NCI-H460 (cell line): Measurements from ENCODE around the gene DDX41. TPM values are rescaled to one million over a fixed set of nuclear protein-coding genes. Genes with fewer than 3 reads are reported as not detected.

Source experiments
- DNase-seq: peaks from one replicate; pipeline ENCODE4 v3.0.0-alpha.2; 2016; ENCODE audit warnings: low read depth; ENCODE audit errors: extremely low read depth
- total RNA-seq: library from RNA; depleted of rRNA; stranded (reverse); fragments of >200 nt; shearing (Covaris generic); gene quantifications from 2 replicates; pipeline ENCODE4 v1.2.3, GENCODE V29; 2014

The DDX41 gene
- total RNA-seq, 1 experiment from 2014 or later: 95.6 TPM

DNA sequence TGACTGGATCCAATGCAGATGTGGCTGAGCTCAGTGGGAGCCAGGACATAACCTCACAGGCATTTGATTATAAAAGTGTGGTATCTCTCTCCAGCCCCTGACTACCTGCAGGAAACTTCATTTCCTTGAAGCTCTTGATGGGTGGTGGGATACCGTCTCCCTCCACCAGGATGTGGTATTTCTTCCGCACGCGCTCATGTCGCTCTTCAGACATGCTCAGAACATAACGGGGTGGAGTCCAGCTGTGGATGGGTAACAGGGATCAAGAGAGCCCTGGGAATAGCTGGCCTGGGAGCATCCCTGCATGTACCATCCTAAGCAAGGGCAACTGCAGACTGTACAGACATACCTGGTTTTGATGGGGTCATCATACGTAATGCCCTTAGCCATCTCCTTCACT lies 1.2 kb downstream of the DDX41 start:
- no peak for DNase-seq

DNA sequence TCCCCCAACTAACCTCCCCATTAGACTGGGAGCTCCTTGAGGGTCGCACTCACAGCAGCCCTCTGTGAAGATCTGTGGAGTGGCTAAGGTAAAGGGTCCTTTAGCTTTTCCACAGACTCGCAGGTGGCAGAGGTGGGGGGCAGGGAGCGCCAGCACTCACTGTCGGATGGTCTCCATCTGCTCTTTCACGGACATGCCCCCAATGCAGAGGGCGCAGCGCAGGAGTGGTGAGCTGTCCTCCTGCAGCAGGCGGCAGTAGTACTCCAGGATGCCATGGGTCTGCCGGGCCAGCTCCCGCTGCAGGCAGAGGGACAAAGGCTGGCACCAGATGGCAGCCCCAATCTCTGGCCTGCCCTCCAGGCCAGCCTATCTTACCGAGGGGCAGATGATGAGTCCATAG lies 2.2 kb downstream of the DDX41 start:
- no peak for DNase-seq

DNA sequence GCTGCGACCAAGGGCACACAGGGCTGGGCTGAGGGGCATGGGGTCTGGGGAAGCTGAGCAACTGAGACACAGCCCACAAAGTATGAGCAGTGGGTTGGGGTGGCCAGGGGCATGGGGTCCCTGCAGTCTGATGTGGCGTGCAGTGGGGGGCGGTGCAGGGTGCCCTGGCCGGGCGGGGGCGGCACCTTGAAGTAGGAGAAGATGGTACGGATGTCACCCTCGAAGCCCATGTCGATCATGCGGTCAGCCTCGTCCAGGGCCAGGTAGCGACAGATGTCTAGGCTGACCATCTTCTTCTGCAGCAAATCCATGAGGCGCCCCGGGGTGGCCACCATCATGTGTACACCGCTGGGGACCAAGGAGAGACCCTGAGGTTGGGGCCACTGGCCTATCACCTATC lies 3.3 kb downstream of the DDX41 start:
- DNase-seq: no peak

DNA sequence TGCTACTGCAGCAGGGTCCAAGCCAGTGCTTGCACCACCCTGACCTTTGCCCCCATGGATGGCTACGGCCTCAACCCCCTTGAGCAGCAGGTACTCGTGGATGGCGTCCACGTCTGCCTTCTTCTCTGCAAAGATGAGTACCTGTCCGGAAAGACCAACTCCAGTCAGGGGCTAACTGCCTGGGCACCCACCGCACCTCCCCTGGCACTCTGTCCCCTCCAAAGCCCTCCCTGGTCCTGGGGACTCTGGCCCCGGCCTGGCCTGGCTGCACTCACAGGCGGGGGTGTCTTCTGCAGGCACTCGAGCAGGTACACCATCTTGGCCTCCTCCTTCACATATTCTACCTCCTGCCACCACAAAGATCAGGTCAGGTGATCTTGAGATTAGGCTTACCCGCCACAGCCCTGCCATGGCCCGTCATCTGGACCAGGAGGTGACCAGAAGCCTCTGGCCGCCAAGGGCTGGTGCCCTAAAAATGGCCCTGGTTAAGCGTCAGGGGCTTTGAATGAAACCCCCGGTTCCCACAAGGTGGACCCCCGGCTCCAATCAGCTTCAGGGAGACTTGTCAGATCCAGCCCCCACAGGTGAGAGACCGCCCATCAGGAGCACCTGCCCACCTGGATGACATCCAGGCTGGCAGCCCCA lies 3.9 kb downstream of the DDX41 start:
- no peak for DNase-seq

DNA sequence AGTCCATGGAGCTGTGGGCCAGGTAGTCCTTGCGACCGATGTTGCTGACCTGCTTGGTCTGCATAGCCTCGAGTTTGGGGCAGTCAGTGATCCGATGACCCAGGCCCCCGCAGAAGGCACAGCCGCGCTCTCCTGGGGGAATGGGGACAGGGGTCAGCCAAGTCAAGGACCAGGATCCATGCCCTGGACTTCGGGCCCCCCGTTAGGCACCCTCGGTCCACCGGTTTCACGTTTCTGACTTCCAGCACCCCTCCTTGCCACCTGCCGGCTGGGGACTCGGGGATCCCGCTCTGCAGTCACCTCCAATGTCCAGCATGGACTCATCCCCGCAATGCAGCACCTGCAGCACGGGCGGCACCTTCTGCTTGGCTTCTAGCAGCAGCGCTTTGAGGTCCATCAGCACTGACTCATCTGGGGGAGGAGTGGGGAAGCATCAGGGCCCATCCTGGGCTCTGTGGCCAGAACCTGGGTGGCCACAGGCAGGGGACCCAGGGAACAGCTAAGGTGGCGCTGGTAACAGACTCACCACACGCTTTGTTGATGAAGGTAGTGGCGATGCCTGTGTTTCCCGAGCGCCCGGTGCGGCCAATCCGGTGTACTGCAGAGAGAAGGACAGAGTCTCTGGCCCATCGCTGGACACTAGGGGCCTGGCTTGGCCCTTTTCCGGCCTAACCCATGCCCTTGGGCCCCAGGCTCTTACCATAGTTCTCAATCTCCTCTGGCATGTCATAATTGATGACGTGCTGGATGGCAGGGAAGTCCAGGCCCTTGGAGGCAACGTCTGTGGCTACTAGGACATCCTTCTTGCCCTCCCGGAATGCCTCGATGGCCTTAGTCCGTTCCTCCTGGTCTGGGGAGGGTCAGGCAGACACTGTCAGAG lies 4.7 kb downstream of the DDX41 start:
- DNase-seq: no peak

DNA sequence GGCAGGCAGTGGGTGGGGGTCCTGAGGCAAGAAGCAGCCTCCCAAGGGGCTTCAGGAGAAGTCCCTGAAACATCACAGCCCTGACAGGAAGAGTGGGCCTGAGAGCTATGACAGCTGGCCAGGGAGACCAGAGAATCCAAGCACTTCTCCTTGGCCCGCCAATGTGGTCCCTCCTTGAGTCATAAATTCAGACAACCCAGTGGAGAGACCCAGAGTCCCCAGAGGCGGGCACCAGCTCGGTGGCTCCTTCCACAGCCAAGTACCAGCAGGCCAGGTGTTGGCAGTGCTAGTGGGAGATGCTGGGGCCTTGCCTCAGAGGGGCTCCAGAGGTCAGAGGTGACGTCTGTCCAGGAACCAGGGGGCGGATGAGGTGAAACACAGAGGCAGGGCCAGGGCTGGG lies 5.6 kb downstream of the DDX41 start:
- no peak for DNase-seq

DNA sequence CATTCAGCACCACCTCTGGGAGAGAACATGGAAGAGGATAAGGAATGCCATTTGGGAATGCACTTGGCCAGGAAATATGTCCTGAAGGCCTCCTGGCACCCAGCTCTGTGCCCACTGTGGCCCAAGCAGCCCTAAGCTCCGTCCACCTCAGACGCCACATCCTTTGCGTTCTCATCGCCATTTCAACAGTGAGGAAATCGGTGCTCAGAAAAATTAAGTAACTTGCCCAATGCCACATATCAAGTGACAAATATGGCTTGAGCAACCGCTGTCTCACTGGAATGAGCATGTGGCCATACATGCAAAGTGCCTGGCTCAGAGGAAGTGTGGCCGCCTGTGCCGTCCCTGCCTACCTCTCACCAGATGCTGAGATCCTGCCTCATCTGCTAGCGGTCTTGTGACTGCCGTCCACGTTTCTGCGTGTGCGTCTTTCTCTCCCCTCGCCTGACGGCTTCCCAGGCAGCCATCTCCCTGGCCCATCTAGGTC lies 6.2 kb downstream of the DDX41 start:
- no peak for DNase-seq

DNA sequence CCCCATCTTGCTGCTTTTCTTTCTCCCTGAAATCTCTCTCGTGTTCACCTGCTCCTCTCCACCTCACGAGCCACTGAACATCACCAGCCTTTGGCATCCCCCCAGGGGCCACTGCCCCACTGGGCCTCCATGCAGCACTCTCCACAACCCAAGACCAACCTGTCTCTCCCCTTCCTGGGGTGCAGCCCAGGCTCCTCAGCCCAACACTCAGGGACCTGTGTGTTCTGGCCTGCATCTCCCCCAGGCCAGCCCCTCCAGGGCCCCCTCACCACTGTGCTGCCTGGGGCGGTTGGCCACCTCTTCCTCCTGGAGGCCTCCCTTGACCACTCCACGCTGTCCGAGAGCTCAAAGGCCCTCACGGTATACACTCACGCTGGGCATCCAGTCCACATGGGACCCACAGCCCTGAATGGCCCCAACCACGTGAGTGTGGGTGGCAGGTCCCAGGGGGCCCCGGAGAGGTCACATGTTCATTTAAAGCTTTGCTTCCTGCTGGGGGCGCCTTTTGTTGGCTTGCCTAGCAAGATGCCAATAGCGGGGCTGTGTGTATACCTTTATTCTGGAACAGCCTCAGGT lies 6.7 kb downstream of the DDX41 start:
- DNase-seq: no peak

DNA sequence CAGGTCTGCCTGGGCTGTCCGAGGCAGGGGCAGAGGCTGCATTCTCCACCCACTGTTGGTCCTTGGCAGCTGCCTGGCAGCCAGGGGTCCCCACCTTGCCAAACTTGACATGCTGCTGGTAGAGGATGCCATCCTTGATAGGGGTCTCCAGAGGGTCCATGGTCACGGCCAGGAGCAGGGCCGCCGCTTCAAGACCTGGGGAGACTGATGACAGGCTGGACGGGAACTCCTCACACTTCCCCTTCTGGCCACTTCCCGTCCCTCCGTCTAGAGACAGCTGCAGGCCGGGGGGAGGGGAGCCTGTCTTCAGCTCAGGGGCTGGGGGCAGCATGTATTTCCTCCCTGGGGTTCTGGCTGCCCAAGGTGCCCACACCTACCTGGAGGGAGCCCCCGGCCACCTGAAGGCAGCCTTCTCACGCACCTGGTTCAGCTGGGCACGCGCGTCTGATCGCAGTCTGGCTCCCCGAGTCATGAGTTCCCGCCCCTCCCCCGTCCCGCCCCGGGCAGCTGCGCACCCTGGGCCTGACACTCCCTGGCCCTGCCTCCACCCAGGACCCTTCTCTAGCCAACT lies 7.3 kb downstream of the DDX41 start, which contains the start of gene DOK3:
DOK3 (minus strand) TSS at position 446 of the 571 bp plus-strand sequence; CDS start at position 160, 286 bp downstream.
- no peak for DNase-seq

DNA sequence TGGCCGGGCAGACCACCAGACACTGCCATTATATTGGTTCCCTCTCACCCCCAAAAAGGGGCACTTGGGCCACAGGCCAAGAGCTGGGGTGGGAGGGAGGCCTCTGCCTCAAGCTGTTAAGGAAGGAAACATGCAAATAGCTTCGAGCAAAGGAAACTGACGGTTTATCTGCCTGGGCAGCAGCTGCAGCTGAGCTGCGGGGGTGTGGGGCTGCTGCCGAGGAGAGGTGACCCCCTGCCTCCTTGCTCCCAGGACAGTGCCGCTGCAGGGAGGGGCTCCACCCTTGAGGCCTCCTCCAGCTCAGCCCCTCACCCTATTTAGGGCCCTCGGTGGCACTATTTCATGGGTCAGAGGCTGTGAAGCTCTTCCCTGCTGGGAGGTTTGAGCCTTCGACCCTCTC lies 7.9 kb downstream of the DDX41 start:
- no peak for DNase-seq

DNA sequence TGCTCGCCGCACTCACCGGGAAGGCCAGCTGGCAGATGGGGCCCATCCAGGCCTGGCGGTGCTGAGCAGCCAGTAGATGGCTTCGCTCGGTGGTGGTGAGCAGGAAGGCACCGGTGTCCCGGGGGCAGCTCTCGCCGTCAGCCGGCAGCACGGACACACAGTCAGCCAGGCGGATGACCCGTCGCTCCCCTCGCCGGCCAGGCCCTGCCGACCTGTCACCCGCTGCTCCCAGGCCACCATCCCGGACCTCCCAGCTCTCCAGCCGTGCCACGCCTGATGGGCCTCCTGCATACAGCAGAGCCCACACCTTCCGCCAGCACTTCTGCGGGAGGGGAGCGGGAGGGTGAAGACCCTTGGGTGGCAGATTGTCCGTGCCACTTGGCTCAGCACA lies 8.5 kb downstream of the DDX41 start:
- no peak for DNase-seq

DNA sequence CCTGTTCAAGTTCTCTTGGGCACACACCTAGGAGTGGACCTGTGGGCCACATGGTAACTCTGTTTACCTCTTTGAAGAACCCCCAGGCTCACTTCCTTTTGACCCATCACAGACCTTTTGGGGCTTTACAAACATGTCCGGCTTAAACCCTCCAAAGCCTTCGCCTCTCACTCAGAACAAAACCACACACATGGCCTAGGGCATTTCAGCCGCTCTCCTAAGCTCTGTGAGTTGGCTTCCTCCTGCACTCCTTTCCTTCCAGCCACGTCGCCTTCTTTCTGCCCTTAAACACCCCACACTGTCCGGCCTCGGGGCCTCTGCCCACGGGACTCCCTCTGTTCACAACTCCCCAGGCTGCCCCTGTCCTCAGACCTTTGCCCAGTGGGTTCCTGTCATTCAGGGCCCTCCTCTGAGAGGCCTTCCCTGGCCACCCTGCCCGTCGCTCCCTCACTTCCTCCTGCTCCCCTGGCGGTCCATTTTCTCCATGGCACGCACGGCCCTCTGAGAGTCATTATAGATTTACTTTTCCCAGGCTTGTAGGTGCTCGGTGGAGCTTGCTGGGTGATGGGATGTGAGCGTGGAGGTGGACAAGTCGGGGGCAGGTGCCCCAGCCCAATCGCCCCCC lies 9.1 kb downstream of the DDX41 start:
- no peak for DNase-seq

DNA sequence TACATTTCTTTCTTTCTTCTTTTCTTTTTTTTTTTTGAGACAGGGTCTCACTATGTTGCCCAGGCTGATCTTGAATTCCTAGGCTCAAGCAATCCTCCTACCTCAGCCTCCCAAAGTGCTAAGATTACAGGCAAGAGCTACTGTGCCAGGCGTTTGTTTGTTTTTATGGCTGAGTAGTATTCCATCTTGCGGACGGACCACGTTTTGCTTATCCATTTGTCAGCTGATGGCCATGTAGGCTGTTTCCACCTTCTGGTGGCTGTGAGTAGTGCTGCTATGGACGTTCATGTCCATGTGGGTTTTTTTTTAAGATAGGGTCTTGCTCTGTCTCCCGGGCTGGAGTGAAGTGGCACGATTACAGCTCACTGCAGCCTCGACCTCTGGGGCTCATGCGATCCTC lies 9.6 kb downstream of the DDX41 start:
- no peak for DNase-seq

DNA sequence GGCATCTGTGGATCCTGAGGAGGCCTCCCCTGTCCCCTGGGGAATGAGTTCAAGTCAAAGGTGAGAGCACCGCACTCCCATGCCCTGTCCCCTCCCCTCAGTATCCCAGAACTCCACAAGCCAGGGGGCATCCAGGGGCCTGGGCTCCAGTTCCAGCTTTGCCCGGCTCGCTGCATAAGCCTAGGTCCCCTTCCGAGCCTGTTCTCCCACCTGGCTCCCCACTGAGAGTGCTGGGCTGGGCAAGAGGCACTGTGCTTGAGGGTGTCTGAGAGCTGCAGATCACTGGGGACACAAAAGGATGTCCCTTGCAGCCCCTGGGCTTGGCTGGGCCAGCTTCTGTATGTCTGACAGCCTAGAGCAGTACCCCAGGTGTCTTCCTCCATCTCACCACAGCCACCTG lies 11.7 kb downstream of the DDX41 start:
- DNase-seq: no peak

DNA sequence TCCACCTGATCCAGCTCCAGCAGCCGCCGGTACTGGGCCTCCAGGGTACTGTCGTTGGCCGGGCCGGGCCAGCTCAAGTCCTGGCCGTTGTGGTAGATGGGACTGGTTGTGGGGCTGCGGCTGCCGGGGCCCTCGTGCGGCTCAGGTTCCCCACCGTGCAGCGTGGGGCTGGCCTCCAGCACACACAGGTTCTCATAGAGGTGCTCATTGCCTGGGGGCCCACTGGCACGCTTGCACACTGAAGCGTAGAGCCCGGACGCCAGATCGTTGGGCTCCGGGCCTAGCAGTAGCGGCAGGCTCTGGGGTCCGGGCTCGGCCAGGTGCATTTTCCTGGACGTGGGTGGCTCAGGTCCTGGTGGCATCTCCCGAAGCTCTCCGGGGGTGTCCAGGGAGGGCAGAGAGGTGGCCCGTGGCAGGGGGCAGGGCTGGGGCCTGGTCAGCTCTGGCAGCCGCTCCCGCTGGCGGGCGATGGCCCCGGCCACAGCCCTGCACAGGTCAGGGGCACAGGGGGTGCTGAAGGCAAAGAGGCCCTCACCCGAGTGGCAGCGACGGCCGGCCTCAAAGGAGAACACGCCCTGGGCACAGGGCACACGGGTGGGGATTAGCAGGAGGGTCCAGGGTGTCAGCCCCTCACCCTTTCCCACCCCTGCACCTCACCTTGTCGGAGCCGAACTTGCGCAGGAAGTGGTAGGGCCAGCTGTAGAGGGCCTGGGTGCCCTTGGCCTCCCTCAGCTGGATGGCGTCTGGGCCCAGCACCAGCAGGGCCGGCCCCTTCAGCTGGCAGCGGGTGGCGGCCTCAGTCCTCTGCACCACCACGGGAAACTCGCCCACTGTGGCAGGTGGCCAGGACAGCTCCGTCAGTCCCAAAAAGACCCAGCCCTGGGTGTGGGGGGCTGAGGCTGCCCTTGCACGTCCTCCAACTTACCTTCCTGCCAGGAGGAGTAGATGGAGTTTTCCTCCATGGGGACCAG lies 12.4 kb downstream of the DDX41 start:
- no peak for DNase-seq

DNA sequence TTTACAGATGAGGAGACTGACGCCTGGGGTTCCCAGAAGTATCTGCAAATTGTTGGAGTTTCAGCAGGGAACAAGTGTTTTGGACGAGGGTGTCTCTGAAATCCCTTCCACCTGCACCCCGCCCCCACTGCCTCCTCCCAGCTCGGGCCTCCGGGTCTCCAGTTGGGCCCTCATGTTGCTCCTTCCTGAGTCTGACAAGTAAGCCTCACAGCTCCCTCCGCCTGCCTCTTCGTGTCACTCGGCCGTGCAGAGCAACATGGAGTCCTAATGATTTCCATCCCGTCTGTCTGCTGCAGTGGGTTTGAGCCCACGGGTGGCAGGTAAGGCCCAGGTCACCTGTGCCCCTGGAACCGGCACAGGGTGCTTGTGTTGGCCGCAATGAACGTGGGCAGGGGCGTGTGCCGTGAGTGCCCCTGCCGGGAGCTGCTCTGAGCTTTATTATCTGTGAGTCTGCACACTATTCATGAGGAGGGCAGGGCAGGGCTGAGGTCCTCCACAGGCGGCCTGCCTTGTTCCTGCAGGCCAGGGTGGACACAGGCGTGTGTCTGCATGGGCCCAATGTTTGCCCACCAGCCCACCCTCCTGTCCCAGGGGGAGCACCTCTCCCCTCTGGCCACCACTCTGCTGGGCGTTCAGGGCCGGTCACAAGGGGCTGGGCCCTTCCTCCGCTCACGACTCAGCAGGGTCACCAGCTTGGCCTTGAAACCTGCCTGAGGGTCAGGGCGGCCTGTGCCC lies 13.2 kb downstream of the DDX41 start:
- DNase-seq: no peak

DNA sequence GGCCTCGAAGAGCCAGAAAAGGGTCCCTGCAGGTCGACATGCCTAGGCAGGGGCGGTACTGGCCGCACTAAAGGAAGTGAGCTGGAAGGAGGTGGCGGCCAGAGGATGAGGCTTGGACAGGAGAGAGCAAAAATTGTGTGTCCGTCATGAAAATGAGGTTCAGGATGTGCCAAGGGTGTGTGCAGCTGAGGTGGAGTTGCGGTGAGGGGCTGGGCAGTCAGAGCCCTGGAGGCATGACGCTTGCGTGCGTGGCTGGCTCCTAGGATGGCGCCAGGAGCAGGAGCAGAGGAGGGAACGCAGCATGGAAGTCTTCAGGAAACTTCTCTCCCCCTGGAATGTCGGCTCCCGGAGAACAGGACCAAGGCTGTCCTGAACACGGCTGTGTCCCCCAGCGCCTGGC lies 13.9 kb downstream of the DDX41 start:
- no peak for DNase-seq

DNA sequence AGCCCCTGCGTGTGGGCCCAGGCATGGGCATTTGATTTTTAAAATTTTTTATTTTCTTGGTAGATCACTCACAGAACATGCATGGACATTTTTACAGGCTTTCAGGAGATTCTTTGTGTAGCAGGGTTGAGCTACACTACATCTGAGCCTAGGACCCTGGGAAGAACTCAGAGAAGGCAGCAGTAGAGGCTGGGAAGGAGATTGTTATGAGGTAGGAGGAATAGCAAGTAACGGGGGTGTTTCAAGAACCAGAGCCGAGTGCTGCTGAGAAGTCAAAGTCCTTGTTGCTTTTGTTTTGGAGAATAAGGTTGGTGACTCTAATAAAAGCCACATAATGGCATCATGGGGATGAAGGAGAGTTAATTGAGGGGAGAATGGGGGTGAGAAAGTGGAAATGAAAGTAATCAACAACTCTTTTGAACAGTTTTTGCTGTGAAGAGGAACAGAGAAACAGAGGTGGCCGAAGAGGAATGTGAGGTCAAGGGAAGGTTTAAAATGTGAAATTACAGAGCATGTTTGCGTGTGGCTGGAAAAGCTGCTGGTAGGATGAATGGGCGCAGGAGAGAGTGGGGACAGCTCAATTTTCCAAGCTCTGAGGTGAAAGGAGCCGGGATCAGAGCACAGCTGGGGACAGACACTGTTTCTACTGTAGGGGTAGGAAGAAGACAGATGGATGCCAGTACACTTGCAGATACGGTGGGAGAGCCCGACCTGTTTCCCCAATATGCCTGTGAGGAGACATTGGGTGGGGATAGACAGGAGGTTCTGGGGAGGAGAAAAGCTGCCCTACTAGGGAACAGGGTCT lies 14.7 kb downstream of the DDX41 start:
- no peak for DNase-seq
